Right forelimb (tissue), 1 donor: ENCODE measurements around the gene ADAMTS2.

Experiments
- DNase-seq: peaks from one replicate; pipeline ENCODE4 v3.0.0-alpha.2; 2018

Gene ADAMTS2

DNA sequence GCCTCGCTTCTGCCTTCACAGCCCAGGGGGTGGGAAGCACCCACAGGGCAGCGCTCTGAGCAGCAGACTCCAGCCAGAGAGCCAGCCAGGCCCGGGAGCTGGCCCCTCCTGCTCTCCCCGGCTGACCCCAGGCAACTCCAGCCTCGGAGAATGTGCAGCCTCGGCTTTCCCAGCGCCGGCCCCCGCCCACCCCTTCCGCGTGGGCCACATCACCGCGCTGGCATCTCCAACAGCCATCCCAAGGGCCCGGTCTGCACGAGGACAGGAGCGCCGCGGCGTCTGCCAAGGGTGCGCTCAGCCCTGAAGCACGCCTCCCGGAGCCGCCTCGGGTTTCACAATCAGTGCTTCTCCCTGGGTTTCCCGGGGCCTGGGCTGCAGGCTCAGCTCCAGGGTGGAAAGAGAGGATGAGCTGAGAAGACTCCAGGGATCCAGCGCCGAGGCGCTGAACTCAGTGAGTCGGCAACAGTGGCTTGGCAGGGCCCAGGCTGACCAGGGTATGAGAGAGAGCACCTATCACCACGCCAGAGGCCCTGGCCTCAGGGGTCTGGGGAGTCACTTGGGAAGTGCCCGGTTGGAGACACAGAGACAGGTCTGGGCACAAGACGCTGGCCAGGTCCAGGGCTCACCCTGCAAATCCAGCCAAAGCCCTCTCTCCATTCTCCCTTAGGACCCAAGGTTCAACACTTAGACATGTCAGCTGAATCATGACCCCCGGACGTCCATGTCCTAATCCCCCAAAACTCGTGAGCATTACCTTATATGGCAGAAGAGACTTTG lies 79.6 kb downstream of the ADAMTS2 start:
- peak; percentile 89 for DNase-seq

DNA sequence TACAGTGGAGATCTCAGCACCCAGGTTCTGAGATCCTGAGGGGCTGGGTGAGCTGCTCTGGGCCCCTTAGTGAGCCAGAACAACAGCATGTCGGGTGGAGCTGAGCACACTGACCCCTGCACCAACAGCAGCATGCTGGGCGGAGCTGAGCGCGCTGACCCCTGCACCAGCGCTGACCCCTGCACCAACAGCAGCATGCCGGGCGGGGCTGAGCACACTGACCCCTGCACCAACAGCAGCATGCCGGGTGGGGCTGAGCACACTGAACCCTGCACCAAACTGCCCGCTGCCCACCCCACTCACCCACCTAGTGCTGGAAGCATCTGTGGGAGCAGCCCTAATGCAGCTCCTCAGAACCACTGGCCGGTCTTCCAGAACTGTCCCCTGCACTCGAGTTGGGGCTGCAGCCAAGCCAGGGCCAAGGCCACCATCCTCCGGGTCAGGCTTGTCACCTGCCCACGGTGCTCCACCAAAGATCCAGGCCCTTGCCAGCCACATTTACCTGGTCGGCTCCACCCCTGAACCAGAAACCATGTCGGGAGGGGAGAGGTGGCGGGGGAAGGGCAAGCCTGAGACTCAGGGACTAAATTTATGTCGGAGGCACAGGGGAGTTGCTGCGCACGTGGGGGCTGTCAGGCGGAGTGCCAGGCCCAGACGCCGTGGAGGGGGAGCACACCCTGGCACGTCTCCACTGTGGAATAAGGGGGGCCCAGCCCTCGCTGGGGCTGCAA lies 80.3 kb downstream of the ADAMTS2 start:
- DNase-seq: peak; percentile 43

DNA sequence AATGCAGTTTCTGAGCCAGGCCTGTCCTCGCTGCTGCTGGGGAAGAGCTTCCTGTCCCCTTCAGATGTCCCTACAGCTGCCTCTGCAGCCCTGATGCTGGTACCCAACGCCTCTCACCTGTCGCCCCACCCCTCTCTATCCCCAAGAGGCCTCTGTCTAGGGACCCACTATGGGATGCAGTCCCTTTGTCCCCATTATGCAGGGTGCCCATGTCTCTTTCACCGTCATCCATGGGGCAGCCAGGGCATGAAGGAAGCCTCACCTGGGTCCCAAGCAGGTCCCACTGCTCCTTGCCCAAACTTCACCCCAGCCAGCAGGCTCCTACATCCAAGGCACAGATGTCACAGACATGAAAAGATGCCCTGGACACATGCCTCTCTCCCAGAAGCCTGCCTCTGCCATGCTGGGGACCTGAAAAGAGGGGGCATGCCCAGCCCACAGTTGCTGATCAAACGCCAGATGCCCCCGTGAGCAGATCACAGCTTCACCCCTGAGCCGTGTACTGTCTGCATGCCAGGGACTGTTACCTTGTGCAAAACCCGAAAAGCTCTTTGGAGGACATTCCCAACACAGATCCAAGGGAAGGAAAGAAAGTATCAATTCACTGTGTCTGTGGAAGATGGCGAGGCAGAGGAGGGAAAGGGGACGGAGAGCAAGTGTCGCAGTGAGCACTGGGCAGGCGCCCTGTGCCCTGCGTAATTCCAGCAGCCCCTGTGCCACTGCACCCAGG lies 81.0 kb downstream of the ADAMTS2 start:
- no peak for DNase-seq

DNA sequence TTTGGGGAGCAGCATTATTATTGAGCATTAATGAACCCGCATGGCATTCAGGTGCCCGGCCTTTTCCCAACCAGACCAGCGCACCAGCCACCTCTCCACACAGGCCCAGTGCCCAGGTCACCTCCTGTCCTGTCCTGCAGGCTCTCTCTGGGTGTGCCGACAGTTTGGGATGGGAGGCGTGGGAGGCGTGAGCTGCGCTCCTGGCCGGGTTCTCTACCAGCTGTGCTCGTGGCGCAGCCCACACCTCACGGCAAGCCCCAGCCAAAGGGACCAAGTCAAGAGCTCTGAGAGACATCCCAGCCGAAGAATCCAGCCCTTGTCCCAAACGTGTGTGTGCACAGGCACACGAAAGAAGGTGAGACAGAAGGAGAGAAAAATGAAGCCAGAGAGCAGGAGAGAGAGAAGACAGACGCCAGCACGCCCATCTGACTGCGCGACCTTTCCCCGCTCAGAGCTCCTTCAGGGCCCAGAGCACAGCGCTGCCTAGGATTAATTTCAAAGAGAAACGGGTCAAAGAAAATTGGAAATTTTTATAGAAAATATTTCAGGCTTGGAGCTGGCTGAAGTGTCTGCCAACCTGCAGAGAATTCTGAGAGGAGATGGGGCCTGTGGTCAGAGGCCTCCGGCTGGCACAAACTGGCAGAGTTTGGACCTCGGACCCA lies 81.7 kb downstream of the ADAMTS2 start:
- no peak for DNase-seq

DNA sequence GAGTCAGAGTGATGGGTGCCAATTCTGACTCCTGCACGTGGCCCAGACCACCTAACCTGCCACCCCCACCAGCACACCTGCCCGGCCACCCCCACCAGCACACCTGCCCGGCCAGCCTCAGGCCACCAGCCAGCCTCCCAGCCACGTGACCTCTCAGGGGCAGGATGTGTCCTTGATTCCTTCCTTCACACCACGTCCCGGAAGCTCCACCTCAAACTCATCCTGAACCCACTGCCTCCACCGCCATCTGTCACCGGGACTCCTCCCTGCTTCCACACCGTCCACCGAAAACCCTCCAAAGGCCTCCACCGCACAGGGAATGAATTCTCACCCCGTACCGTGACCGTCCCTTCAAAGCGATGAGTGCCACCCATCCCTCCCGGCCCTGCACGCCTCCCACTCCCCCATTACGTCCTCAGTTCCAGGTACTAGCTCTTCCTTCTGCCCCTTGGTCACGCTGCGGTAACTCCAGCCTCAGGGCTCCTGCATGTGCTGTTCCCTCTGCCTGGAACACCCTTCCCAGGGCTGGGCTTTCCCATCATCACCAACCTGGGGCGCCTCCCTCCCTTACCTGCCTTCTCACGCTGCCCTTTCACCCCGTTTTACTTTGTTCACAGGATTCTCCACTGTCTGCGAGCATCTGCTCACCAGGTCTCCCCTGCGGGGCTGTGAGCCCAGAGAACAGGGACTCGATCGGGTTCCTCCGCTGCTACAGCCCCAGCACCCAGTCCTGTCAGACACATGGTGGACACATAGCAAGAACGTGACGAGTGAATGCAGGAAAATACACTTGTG lies 82.9 kb downstream of the ADAMTS2 start:
- no peak for DNase-seq

DNA sequence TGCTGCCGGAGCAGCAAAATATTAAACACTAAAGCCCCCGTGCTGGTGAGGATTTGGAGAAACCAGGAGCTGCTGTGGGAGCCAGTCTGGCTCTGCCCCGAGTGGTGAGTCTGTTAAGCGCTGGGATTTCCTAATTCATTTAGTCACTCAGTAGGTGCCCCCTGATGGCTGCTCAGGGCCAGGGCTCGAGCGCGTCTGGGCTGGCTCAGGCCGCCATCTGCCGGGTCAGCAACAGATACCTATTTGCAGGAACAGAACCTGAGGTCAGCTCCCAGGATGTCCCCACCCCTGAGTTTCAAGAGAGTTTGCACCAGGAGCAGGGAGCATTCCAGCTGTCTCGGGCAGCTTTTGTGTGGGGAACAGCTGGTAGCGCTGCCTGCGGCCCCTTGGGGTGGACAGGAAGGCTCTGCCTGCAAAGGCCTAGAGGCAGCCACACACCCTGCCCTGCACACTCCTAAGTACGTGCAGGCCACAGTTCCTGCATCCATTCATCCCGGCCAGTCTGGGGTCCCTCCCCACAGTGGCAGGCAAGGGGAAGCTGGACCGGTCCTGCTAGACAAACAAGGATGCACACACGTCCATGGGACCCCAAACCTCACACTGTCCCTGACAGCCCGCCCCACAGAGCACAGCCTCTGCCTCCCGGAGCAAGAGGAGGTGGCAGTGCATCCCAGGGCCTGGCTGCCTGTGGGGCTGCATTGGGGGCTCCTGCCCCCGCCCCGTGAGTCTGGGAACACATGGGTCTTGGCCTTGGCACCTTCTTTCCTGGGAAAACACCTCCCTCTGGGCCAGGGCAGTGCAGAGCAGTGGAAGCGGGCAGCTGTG lies 83.7 kb downstream of the ADAMTS2 start:
- peak; percentile 49 for DNase-seq

DNA sequence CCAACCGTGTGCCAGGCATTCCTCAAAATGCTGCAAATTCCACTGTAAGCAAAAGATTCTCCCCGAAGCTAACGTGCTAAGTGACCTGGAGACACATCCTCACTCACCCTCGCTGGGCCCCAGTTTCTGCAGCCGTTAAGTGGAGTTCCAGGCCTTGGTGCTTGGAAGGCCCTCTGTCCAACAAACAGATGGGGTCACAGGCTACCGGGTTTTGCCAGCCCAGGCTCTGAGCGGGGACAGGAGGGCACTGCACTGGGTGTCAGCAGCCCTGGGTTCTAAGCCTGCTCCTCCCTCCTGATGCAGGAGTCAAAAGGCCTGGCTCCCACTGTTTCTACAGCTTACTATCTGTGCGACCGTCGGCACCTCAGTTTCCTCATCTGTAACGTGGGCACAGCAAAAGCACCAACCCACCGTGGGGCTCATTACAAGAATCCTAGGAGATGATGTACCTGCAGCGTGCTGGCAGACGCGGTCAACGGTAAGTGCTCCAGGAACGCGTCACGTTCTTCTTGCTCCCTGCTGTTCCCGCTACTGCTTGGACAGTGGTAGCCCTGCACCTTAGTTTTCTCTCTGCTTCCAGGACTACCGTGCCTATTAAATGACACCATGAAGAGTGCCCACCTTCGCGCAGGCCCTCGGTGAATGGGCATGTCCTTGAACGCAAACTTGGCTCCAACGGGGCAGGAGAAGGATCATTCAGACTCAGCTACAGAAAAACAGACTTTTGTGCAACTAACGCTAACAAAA lies 84.8 kb downstream of the ADAMTS2 start:
- no peak for DNase-seq

DNA sequence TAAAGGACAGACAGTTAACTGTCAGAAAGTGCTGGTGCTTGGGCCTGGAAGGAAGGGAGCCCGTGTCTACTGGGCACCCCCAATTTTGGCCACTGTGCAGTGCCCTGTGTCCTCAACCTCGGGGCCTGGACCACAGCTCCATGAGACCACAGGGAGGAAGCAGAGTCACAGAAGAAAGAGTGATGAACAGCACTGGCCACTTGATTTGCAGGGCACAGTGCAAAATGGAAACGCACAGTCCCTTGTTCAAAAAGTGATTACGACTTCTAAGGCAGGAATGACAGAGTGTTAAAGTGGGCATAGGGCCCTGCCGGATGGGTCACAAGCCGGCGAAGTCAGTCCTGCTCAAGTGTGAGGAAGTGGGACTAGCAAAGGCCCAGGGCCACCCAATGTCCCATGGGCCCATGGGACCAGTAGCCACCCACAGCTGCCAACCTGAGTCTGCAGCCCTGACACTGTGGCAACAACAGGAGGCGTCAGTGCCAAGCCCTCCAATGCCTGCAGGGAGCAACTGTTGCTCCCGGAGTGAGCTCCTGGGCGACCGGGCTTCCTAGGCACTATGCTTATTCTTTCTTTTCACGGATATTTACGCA lies 85.4 kb downstream of the ADAMTS2 start:
- DNase-seq: no peak

DNA sequence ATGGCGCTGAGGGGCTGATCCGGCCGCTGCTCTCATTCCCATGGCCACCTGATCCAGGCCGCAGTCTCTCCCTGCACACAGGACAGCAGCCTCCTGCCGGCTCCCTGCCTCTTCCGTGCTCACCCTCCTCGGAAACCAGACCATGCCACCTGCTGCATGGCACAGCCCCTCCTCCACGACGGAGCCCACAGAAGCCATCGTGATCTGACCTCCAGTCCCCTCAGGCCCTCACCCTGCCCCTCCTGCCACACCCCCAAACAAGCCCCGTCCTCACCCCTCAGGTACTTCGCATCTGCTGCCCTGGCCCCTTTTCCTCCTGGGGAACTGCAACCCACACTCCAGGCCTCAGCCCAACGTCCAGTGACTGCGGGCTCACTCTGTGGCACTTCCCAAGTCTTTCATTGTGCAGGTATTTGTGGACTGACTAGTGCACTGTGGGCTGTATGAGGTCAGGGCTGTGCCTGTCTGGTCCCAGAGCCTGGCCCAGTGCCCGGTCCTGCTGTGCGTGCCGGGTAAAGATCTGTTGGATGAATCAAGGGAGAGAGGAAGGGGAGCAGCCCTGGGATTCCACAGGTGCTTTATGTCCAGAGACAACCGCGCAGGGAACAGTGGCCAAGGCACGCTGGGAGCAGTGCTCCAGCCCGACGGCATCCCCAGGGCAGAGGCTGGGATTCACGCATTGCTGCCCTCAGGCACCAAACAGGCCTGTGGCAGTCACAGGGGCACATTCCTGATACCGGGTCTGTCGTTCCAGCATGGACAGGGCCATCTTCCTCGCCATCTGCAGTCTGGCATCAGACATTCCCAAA lies 86.1 kb downstream of the ADAMTS2 start:
- DNase-seq: no peak

DNA sequence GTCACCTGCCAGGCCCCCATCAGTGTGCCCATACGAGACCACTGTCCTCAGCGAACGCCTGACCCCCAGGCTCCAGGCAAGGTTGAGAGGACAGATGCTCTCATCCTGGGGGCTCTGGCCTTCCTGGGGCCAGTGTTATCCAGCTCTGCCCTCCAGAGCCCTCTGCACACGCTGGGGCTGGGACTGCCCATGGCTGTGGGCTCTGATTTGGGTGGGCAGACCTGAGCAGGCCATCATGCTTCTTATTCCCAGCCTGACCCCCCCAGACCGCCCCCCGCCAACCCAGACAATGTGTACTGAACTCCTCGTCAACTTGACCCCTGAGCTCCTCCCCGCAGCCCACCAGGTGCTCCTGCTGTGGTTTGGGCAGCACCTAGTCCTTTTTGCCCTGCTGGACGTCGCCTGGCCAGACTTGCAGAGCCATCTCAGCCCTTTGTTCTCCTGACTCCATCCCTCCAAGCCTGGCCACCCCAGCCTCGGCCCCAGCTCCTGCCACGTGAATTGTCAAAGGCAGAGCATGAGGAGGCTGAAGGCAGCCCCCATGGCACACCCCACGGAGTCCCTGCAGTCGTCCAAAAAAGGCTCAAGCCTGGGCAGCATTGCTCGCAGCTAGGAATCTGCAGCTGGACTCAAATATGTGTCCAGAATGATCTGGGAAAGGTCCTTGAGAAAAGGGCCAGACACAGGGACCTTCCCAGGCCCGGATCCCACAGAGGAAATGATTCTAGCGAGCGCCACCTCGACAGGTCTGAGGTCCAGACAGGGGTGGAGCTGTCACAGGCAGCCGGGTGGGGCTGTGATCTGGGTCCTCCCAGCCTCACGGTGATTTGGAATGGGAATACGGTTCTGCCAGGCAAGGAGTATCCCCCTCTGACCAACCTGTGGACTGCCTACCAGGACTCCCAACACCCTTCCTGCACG lies 87.0 kb downstream of the ADAMTS2 start:
- no peak for DNase-seq

DNA sequence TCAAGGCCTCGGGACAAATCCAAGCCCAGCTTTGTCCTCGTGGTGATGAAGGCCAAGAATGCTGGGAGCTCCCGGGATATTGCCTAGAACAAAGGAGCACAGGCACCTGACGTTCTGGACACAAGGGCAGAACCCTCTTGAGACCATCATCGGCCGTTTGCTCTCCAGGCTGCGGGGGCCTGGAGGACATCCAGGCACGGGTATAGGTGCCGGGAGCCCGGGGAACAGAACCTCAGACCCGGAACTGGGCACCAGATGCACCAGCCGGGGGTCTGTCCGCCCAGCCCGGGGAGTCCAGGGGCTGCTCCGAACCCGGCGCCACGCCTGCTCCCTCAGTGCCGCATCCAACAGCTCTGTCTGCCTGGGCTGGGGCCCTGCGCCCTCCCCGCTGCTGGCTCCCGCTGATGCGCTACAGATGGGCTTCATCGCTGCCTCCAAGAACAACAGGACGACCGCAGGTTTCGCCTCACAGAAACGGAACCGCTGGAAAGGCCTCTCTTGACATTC lies 88.0 kb downstream of the ADAMTS2 start:
- peak; percentile 83 for DNase-seq

DNA sequence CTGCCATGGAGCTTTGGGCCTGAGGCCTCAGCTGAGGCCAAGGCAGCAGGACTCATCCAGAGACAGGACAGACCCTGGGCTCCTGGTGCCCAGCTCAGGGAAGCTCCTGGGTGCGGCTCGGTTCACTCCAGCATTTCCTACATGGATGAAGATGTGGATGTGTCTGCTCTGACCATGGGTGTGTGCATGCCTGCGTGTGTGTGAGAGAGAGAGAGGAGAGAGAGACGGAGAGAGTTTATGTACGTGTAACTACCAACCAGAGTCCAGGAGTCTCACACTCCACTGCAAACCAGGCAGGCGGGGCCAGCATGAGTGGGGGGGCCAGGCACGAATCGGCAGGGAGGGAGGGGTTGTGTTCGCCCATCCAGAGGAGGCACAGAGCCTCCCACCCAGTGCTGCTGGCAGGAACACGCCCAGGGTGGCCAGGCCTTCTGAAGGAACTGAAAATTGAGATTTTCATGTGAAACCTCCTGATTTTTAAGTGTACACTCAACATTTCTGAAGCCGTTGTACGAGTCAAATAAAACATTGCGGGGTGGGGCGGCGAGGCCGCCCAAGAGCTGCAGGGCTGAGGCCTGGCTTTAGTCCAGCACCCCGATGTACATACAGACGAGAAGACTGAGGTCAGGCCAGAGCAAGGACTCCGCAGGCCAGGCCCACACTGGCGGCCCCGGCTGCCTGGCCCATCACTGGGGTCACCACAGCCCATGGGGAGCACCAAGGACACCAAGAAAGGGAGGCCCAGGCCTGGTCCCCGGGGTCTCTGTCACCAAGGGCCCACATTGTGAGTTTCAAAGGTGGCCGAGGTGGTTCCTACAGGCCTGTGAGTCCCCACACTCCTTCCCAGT lies 88.7 kb downstream of the ADAMTS2 start:
- peak; percentile 56 for DNase-seq

DNA sequence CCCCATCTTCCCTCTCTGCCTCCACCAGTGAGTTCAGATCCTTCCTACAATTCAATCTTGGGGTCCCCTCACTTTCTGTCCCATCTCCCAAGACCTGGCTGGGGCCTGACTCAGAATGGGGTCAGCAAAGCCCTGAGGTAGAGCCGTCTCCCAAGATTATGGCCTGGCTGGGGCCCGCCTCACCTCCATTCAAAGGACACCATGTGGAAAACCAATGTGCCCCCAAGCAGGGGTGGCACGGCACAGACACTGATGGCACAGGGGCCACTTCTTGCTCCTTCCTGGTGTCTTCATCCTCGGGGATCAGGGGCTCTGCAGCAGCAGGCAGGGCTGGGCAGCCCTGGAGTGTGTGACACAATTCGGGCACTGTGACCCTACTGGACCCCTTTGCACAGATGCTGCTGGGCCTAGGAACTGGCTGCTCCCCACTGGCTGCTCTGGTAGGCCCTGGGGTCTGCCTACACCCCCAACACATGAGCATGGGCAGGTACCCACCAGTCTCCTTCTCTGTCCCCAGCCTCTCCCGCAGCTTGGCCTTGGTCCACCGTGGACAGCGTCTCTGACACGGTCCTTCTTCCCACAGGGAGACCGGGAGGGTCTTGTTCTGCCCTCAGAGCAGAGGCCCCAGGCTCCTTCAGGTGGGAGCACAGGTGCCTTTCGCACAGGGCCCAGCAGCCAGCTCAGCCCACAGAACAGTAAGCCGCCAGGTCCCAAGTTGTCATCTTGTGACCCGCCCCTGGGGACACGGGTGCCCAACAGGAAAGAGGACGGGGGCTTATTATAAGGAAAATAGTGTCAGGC lies 89.5 kb downstream of the ADAMTS2 start:
- DNase-seq: peak; percentile 18

DNA sequence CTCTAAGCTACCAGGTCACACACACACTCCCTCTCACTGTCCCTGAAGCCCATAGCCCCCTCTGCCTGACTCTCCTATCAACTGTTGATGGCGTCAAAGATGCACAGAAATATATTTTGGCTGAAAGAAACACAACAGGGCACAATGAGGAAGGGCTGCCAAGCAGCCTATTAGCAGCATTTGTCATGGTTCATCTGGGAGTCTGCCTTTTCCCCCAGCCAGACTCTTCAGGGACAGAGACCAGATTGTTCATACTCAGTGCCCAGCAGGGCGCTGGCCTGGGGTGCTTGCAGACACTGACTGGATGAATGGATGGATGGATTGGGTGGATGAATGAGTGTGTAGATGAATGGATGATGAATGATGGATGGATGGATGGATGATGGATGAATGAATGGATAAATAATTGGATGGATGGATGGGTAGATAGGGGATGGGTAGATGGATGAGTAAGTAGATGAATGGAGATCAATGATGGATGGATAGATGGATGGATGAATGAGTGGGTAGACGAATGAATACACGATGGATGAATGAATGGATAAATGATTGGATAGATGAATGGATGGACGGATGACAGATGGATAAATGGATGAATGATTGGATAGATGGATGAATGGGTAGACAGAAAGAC lies 90.5 kb downstream of the ADAMTS2 start:
- no peak for DNase-seq

DNA sequence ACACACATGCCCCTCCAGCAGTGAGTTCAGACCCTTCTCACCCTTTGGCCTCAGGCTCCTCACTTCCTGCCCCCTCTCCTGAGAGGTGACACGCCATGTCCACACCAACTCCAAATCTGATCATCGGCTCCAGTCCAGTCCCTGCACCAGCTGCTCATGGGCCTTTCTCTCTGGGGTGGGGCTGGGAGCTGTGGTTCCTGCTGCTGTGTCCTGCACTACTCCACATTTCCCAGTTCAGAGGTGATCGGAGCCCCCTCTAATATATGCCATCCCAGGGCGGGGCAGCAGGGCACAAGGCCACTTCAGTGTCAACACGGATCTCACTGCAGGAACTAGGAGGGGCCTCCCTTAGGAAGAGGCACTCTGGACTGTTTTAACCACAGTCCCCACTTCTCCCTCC lies 91.5 kb downstream of the ADAMTS2 start:
- peak; percentile 38 for DNase-seq
